SU-DHL-6 (cell line): ENCODE data around the gene KLRC3.

Experiments
- CTCF ChIP-seq: fragments of 200-600 bp; sonication (generic); IDR thresholded peaks from one replicate; pipeline ENCODE4 v1.5.1; 2017; ENCODE audit warnings: antibody characterized with exemption, mild to moderate bottlenecking, low read length, moderate library complexity; ENCODE audit not compliant: insufficient read depth, poor library complexity, severe bottlenecking
- EZH2phosphoT487 ChIP-seq: fragments of 200-600 bp; sonication (generic), shearing (Covaris generic); conservative IDR thresholded peaks from 2 replicates; pipeline ENCODE4 v1.6.1; 2018; ENCODE audit warnings: mild to moderate bottlenecking, antibody characterized with exemption, low read length, moderate library complexity, mixed read lengths

GRCh38 chr12:10389904-10390303, 30.5 kb downstream of the KLRC3 start, which contains the start of gene KLRK1:
- TF ChIP-seq CTCF = no peak
- TF ChIP-seq EZH2phosphoT487 = no peak
